ENCODE data around the gene PTPN7. TPM values are rescaled to one million over a fixed set of nuclear protein-coding genes. Genes with fewer than 3 reads are reported as not detected.

PTPN7 gene
- total RNA-seq, 1 experiment from 2014 or later, result 2.2 TPM

DNA sequence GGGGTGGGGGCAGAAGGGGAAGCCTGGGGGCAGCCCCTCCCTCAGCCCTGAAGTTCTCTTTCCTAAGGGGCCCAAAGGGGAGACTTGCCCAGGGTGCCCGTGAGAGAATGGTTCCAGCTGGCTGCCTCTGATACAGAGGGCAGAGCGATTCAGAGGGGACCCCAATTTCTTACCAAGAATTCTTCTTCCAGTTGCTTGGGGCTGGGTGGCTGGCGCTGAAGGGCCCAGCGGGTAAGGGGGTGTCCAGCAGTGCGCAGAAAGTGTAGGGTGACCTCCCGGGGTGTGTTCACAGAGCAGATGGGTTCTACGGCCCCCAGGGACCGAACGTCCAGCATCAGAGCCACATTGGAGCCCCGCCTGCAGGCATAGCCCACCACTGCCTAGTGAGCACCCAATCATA, 2.5 kb downstream of the PTPN7 start:
- ChIA-PET CTCF (no interaction called here), POLR2A (ENCODE audit: low non-redundant PET) (no interaction called here)
- H3K9me3 ChIP-seq (ENCODE audit: low read depth, low read length, poor library complexity, severe bottlenecking), result no peaks in the 10 kb centered on the region
- intact Hi-C loops (cut with micrococcal nuclease; ENCODE audit: unreplicated experiment), result no loop called here
- no peak overlapping the region for H3K4me3 ChIP-seq (ENCODE audit: low read depth, low read length, poor library complexity, severe bottlenecking)
- BruUV-seq (replicated peaks), result no TSS peak
- no peak for DNase-seq (ENCODE audit: low spot score)
- no peak overlapping the region for H3K27ac ChIP-seq (ENCODE audit: low read depth, low read length, poor library complexity, severe bottlenecking)
- H3K4me1 ChIP-seq (ENCODE audit: insufficient read depth, low read length, poor library complexity, severe bottlenecking), result peaks cover 23% of the 10 kb centered on the region
- H3K36me3 ChIP-seq (ENCODE audit: insufficient read depth, low read length, poor library complexity, severe bottlenecking), result no peaks in the 10 kb centered on the region
- no peak for TF ChIP-seq EZH2 (IDR thresholded peaks at IDR 0.05; ENCODE audit: borderline replicate concordance, low read depth, low read length, poor library complexity, severe bottlenecking)
- TF ChIP-seq, protein P1, sequence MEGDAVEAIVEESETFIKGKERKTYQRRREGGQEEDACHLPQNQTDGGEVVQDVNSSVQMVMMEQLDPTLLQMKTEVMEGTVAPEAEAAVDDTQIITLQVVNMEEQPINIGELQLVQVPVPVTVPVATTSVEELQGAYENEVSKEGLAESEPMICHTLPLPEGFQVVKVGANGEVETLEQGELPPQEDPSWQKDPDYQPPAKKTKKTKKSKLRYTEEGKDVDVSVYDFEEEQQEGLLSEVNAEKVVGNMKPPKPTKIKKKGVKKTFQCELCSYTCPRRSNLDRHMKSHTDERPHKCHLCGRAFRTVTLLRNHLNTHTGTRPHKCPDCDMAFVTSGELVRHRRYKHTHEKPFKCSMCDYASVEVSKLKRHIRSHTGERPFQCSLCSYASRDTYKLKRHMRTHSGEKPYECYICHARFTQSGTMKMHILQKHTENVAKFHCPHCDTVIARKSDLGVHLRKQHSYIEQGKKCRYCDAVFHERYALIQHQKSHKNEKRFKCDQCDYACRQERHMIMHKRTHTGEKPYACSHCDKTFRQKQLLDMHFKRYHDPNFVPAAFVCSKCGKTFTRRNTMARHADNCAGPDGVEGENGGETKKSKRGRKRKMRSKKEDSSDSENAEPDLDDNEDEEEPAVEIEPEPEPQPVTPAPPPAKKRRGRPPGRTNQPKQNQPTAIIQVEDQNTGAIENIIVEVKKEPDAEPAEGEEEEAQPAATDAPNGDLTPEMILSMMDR (conservative IDR thresholded peaks at IDR 0.05; ENCODE audit: low read depth, low read length), result no peak
- H3K27me3 ChIP-seq (replicated peaks; ENCODE audit: insufficient read depth, low read depth, low read length, poor library complexity), result no peaks in the 10 kb centered on the region

DNA sequence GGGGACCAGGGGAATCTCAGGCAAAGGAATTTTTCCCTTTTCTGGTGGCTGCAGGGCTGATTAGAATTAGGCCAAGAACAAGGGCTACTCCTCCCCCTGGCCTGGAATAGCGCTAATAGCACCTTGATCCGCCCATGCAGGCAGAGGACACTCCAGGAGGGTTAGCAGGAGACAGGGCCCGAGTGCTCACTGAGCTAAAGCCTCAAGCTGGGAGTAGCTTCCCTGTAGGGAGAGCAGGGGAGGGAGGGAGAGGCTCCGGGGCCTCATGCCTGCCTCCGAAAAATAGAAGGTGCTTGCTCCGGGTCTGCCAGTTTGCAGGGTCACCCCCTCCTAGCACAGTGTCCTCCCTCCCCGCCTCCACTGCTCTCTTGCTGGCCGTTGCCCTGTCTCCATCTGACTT, 3.8 kb downstream of the PTPN7 start:
- no TSS peak for BruUV-seq (replicated peaks)
- H3K9me3 ChIP-seq (ENCODE audit: low read depth, low read length, poor library complexity, severe bottlenecking), result no peaks in the 10 kb centered on the region
- H3K27ac ChIP-seq (ENCODE audit: low read depth, low read length, poor library complexity, severe bottlenecking), result no peak overlapping the region
- H3K4me1 ChIP-seq (ENCODE audit: insufficient read depth, low read length, poor library complexity, severe bottlenecking), result peaks cover 16% of the 10 kb centered on the region
- TF ChIP-seq EZH2 (IDR thresholded peaks at IDR 0.05; ENCODE audit: borderline replicate concordance, low read depth, low read length, poor library complexity, severe bottlenecking), result no peak
- TF ChIP-seq, protein P1 (conservative IDR thresholded peaks at IDR 0.05; ENCODE audit: low read depth, low read length), result no peak
- no peaks in the 10 kb centered on the region for H3K27me3 ChIP-seq (replicated peaks; ENCODE audit: insufficient read depth, low read depth, low read length, poor library complexity)
- DNase-seq (ENCODE audit: low spot score), result no peak
- POLR2A ChIA-PET (ENCODE audit: low non-redundant PET), result no interaction called here
- H3K4me3 ChIP-seq (ENCODE audit: low read depth, low read length, poor library complexity, severe bottlenecking), result no peak overlapping the region
- H3K36me3 ChIP-seq (ENCODE audit: insufficient read depth, low read length, poor library complexity, severe bottlenecking), result no peaks in the 10 kb centered on the region
- CTCF ChIA-PET, result no interaction called here
- intact Hi-C loops (cut with micrococcal nuclease; ENCODE audit: unreplicated experiment), result no loop called here

DNA sequence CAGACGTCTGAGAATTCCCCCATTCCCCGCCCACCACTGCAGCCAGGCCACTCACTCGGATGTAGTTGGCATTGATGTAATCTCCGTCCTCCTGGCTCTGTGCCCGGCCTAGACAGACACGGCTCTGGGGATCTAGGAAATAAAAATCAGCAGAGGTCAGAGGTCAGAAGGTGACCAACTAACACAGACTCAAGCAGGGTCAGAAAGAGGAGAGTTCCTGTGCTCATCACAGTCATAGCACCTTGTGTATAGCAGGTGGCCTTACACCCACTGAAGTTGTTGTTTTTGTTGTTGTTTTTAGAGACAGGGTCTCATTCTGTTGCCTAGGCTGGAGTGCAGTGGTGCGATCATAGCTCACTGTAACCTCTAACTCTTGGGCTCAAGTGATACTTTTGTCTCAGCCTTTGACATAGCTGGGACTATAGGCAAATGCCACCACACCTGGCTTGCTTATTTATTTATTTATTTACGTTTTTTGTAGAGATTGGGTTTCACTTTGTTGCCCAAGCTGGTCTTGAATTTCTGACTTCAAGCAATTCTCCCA, 4.9 kb downstream of the PTPN7 start:
- POLR2A ChIA-PET (ENCODE audit: low non-redundant PET), result no interaction called here
- TF ChIP-seq, protein P1 (conservative IDR thresholded peaks at IDR 0.05; ENCODE audit: low read depth, low read length), result no peak
- no peak for TF ChIP-seq EZH2 (IDR thresholded peaks at IDR 0.05; ENCODE audit: borderline replicate concordance, low read depth, low read length, poor library complexity, severe bottlenecking)
- no TSS peak for BruUV-seq (replicated peaks)

More for the DNA sequence above, 4.9 kb downstream of the PTPN7 start:
- Histone ChIP-seq H3K4me3 (ENCODE audit: low read depth, low read length, poor library complexity, severe bottlenecking) (no peak overlapping the region), H3K27ac (ENCODE audit: low read depth, low read length, poor library complexity, severe bottlenecking) (no peak overlapping the region), H3K27me3 (replicated peaks; ENCODE audit: insufficient read depth, low read depth, low read length, poor library complexity) (no peaks in the 10 kb centered on the region), H3K4me1 (ENCODE audit: insufficient read depth, low read length, poor library complexity, severe bottlenecking) (peaks cover 13% of the 10 kb centered on the region), H3K9me3 (ENCODE audit: low read depth, low read length, poor library complexity, severe bottlenecking) (no peaks in the 10 kb centered on the region), H3K36me3 (ENCODE audit: insufficient read depth, low read length, poor library complexity, severe bottlenecking) (no peaks in the 10 kb centered on the region)
- CTCF ChIA-PET, result interaction anchor here (1.1 kb wide), 2 partner anchors 28 to 34 kb away, joined by 3 to 4 read pairs; no protein-coding TSS in a partner anchor
- intact Hi-C loops (cut with micrococcal nuclease; ENCODE audit: unreplicated experiment), result no loop called here
- DNase-seq (ENCODE audit: low spot score), result peak; percentile 35
